SK-N-MC (cell line): ENCODE measurements around the gene SEMA3C.

Source experiments
- EZH2 ChIP-seq: fragments of 200-600 bp; sonication (generic); IDR thresholded peaks from one replicate; pipeline ENCODE4 v1.6.1; 2017; ENCODE audit warnings: antibody characterized with exemption
- POLR2AphosphoS5 ChIP-seq: IDR thresholded peaks from 2 replicates; pipeline ENCODE4 v1.6.1; 2012; ENCODE audit warnings: mild to moderate bottlenecking, low read depth, low read length, borderline replicate concordance

DNA sequence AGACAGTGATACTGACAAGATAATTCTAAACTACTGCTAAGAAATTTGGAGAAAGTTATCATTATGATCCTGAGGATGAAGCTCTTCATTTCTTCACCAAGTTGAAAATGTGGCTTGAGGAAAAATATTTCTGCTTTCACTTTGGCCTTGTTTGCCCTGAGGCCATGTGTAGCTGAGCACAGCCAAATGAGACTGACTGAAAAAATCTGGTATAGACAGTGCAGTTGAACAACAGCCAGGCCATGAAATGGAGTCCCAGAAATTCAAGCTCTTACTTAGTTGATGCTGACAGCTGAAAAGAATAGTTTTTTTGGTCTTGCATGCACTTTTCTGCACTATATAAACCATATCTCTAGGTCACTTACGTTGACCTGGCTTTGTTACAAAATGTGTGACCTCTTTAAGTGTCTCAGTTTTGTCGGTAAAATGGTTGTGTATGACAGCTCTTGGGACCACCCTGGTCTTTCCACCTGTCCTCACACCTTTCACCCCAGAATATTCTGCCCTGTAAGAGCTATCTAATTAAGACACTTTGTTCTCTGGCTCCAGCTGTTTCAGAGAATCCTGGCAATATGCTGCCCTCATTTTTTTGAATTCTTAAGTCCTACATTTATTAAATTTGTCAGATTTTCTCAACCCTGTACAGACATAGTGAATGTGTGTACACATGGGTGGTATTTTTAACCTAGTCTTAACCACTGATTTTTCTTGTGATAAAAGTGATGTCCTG, 189.1 kb downstream of the SEMA3C start:
- TF ChIP-seq POLR2AphosphoS5 (no peak), EZH2 (no peak)
